Stimulated activated naive CD4-positive, alpha-beta T cell treated with Interleukin-2 at 50 U/mL for 16 hours (primary cell): ENCODE measurements around the gene MKI67.

Experiments used
- DNase-seq: peaks from one replicate; lab custom pipeline; 2025; lab: John Stamatoyannopoulos, UW

The MKI67 gene

DNA sequence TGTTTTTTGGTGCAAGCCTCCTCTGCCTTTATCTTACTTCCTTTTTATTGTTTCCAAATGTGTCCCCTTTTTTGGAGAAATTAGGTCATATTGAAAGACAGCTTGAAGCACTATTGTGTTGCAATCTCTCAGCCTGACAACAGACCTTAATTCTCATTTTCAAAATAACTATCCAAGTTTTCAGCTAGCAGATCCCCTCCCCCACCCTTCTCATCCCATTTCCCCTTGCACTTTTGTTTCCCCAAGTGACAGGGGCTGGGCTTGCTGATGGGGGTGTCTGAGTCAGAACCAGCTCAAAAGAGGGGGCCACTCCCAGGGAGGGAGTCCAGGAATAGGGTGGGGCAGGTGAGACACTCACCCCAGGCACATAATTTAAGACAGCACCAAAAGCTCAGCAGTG lies 75.3 kb downstream of the MKI67 start:
- no peak for DNase-seq

DNA sequence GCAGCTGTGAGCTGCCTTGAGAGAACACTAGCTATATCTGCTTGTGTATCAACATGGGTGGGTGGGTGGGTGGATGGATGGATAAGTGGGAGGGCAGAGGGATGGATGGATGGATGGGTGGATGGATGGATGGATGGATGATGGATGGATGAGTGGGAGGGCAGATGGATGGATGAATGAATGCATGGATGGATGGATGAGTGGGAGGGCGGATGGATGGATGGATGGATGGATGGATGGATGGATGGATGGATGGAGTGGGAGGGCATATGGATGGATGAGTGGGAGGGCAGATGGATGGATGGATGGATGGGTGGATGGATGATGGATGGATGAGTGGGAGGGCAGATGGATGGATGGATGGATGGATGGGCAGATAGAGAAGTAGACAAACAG lies 76.1 kb downstream of the MKI67 start:
- DNase-seq = no peak

DNA sequence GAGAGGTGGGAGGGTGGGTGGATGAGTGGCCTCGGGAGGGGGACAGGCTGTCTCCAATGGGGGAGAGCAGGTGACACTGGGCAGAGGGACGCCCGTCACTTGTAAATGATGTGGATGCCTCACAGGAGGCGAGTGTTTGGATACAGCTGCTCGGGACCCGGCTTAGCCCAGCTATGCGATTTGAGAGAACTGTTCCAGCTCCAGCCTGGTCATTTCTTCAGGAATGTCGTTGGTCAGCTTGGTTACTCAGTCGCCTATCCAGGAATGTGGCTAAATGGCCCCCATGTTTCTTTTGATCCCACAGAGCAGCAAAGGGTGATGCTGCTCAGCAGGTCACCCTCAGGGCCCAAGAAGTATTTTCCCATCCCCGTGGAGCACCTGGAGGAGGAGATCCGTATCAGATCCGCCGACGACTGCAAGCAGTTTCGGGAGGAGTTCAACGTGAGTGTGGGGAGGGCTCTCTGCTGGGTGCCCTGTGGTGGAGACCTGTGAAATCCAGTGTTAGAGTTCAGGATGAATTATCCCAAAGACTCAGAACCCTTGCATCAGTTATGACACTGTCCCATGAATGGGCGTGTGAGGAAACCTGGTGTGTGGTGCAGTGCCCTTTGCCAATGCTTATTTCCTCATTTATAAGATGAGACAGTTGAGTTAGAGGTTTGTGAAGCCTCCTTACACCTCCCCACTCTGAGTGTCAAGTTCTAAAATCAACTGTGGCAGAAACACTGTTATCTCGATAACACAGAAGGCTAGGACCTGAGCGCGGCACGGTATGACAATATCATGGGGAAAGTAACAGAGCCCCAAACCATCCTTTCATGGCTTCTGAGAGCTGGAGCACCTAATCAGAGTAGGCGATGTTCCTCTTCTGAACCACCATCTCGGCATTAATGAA lies 76.8 kb downstream of the MKI67 start:
- DNase-seq = no peak

DNA sequence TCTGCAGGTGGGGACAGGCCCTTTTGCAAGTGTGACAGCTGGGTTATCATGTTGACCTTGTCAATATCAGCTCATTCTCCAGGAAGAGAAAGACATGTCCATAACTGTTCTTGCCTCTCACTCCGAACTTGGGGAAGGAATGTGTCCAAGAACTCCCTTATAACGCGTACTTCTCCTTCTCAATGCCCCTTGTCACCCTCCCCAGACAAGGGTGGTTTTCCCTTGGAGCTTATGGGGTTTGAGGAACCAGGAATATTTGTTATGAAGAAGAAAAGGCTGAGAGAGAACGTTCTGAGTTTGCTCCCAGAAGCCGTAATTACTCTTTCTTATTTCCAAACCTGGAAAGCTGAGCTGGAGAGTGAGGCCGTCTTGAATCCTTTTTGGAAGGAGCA lies 77.4 kb downstream of the MKI67 start:
- DNase-seq = no peak

DNA sequence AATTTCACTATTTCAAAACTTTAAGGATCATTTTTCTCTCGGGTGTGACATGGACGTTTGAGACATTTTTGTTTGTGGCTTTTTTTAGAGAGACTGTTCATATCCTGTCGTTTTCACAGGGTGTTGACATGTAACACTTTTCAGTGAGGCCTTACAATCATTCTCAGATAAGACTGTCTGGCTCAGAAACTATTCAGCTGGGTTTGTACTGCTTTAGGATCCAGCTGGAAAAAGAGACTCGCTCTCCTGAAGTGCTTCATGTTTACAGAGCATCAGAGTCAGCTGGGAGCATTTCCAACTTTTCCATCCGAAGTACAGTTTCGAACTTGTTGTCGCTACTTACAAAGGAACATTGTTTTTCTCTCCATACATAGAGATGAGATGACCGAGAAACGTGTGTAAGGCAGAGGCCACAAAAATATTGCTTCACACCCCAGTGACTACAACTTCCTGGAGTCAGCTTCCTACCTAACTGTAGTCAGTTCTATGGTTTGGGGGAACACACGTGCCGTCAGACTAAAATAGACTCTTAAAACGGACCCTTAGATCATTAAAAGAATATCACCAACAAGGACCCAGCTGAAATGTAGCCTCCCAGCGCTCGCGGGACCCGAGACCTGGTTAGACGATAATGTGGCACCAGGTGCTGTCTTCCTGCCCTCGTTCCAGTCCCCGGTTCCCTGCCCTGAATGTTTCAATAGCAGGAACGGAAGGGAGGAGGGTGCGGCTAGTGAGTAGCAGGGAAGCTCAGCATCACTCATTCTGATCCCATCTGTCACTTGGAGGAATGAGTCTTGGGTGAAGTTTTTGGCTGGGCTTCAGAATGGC lies 78.0 kb downstream of the MKI67 start:
- DNase-seq = no peak

DNA sequence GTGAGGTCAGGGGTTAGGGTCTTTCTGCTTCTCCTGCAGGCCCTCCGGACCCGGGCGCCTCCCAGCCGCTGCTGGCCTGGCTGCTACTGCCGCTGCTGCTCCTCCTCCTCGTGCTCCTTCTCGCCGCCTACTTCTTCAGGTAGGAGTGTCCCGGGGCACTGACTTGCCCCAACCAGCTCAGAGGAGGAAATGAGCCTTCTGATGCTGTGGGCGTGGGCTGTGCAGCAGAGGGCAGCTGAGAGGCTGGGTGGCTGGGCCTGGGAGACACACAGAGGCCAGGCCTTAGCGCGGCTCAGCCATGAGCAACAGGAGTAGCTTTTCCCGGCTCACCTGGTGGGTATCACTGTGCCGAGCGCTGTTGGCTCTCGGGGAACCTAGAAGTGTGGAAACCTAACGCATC lies 78.9 kb downstream of the MKI67 start:
- peak; percentile 85 for DNase-seq

DNA sequence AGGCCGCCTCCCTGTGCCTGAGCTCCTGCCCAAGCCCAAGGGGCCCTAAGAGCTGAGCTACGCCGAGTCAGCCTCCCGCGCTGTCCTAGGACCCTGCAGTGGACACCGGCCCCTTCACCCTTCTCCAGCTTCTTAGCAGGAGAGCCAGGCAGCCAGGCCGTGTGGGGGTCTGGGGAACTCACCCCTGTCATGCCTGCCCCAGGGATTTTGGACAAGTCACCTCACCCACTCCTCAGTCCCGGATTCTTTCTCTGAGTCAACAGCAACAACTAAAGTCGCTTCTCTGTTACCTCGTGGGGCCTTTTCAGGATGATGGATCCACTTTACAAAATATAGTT lies 79.3 kb downstream of the MKI67 start:
- no peak for DNase-seq
